ENCODE data around the gene HGFAC. TPM values are rescaled to one million over a fixed set of nuclear protein-coding genes. Genes with fewer than 3 reads are reported as not detected.

HGFAC gene
- total RNA-seq, 1 donor from 2014 or later = 2.4 TPM

- TF ChIP-seq CTCF (conservative IDR thresholded peaks at IDR 0.05) = no peak
- no peak for DNase-seq (ENCODE audit: extremely low spot score, unreplicated experiment)
- H3K27ac Mint-ChIP-seq = no peak overlapping the region
- H3K4me3 Mint-ChIP-seq = no peak overlapping the region
- H3K4me1 Mint-ChIP-seq (ENCODE audit: unreplicated experiment) = no peaks in the 10 kb centered on the region
- H3K36me3 Mint-ChIP-seq = no peaks in the 10 kb centered on the region
- peaks cover 5% of the 10 kb centered on the region for H3K9me3 Mint-ChIP-seq
- peaks cover 23% of the 10 kb centered on the region for H3K27me3 Mint-ChIP-seq
Observed at GRCh38 chr4:3461515-3462291, 19.9 kb downstream of the HGFAC start.

- no peak for DNase-seq (ENCODE audit: extremely low spot score, unreplicated experiment)
- Mint-ChIP-seq H3K27me3 (peaks cover 23% of the 10 kb centered on the region), H3K36me3 (no peaks in the 10 kb centered on the region), H3K27ac (no peak overlapping the region), H3K9me3 (peaks cover 5% of the 10 kb centered on the region), H3K4me3 (peak overlapping the region; percentile 45), H3K4me1 (ENCODE audit: unreplicated experiment) (no peaks in the 10 kb centered on the region)
- TF ChIP-seq CTCF (conservative IDR thresholded peaks at IDR 0.05) = no peak
Observed at GRCh38 chr4:3462321-3462789, 20.6 kb downstream of the HGFAC start.

GRCh38 chr4:3462790-3463415, 21.1 kb downstream of the HGFAC start, which contains the start of gene DOK7:
TSS of gene DOK7 (plus strand) at chr4:3463306. CDS start at chr4:3463376, 70 bp downstream.
- Mint-ChIP-seq H3K9me3 (peaks cover 5% of the 10 kb centered on the region), H3K27ac (no peak within 1 kb of the TSS), H3K36me3 (no peaks in the 10 kb centered on the region), H3K4me3 (peak within 1 kb of the TSS; percentile 45), H3K4me1 (ENCODE audit: unreplicated experiment) (no peaks in the 10 kb centered on the region), H3K27me3 (peaks cover 22% of the 10 kb centered on the region)
- no peak for TF ChIP-seq CTCF (conservative IDR thresholded peaks at IDR 0.05)
- no peak for DNase-seq (ENCODE audit: extremely low spot score, unreplicated experiment)

GRCh38 chr4:3463556-3464348, 22.0 kb downstream of the HGFAC start:
- no peak for TF ChIP-seq CTCF (conservative IDR thresholded peaks at IDR 0.05)
- DNase-seq (ENCODE audit: extremely low spot score, unreplicated experiment) = no peak
- Mint-ChIP-seq H3K9me3 (peaks cover 5% of the 10 kb centered on the region), H3K27ac (no peak overlapping the region), H3K4me1 (ENCODE audit: unreplicated experiment) (no peaks in the 10 kb centered on the region), H3K27me3 (peaks cover 15% of the 10 kb centered on the region), H3K4me3 (no peak overlapping the region), H3K36me3 (no peaks in the 10 kb centered on the region)

- DNase-seq (ENCODE audit: extremely low spot score, unreplicated experiment) = no peak
- no peak overlapping the region for H3K4me3 Mint-ChIP-seq
Observed at GRCh38 chr4:3464349-3464905, 22.7 kb downstream of the HGFAC start.

More at GRCh38 chr4:3464349-3464905, 22.7 kb downstream of the HGFAC start:
- TF ChIP-seq CTCF (conservative IDR thresholded peaks at IDR 0.05) = no peak
- H3K27ac Mint-ChIP-seq = no peak overlapping the region
- H3K9me3 Mint-ChIP-seq = peaks cover 5% of the 10 kb centered on the region
- peaks cover 12% of the 10 kb centered on the region for H3K27me3 Mint-ChIP-seq
- H3K36me3 Mint-ChIP-seq = no peaks in the 10 kb centered on the region
- H3K4me1 Mint-ChIP-seq (ENCODE audit: unreplicated experiment) = no peaks in the 10 kb centered on the region
